Activated CD8-positive, alpha-beta memory T cell treated with anti-CD3 and anti-CD28 coated beads, Interleukin-2, amount 50 U/mL, for 24 hours (primary cell): ENCODE results near the gene C9orf57.
"Not testable (repeated sequence)": the region's sequence is repeated elsewhere in the genome, so short reads cannot be mapped to it uniquely, and the experiment has no call there.

Experiments
- DNase-seq: peaks from one replicate; pipeline ENCODE4 v3.0.0-alpha.2; 2020; ENCODE audit errors: extremely low read depth

The C9orf57 gene

GRCh38 chr9:72023596-72023995 lies 36.8 kb downstream of the C9orf57 start:
- no peak for DNase-seq

- DNase-seq, result no peak
Measured at GRCh38 chr9:72022841-72023240, 37.6 kb downstream of the C9orf57 start.

- no peak for DNase-seq
Measured at GRCh38 chr9:72013292-72013760, 47.1 kb downstream of the C9orf57 start.

GRCh38 chr9:72012646-72013045 lies 47.8 kb downstream of the C9orf57 start:
- DNase-seq, result no peak

- DNase-seq, result not testable (repeated sequence)
Measured at GRCh38 chr9:72007726-72008125, 52.7 kb downstream of the C9orf57 start.

GRCh38 chr9:72006501-72006900 lies 53.9 kb downstream of the C9orf57 start:
- DNase-seq, result no peak

- no peak for DNase-seq
Measured at GRCh38 chr9:72005451-72005850, 55.0 kb downstream of the C9orf57 start.
